GM23338 (cell line): Measurements from ENCODE around the gene KIRREL3. TPM values are rescaled to one million over a fixed set of nuclear protein-coding genes. Genes with fewer than 3 reads are reported as not detected.

ENCODE experiments used
- ATAC-seq: fragments of 200-7000 bp; cut with Tn5 transposase; 3 replicates; pipeline ENCODE4 v1.9.1; 2020
- DNase-seq: peaks from one replicate; pipeline ENCODE4 v3.0.0-alpha.2; 2015; ENCODE audit warnings: low spot score
- H2AFZ ChIP-seq: fragments of 200-600 bp; sonication (generic); 2 replicates; pipeline ENCODE4 v1.8.0; 2016; ENCODE audit warnings: antibody characterized with exemption, mild to moderate bottlenecking, moderate library complexity
- H3F3A ChIP-seq: fragments of 200-600 bp; sonication (generic); replicated peaks from 2 replicates; pipeline ENCODE4 v1.8.0; 2017; ENCODE audit warnings: antibody characterized with exemption, mixed run types, low read depth
- H3K27ac ChIP-seq: fragments of 200-600 bp; sonication (generic); 2 replicates; pipeline ENCODE4 v1.6.1; 2016; ENCODE audit warnings: low read depth
- H3K27me3 ChIP-seq: fragments of 200-600 bp; sonication (generic); 2 replicates; pipeline ENCODE4 v1.8.0; 2016; ENCODE audit warnings: mild to moderate bottlenecking, mixed run types, moderate library complexity; ENCODE audit not compliant: insufficient read depth
- H3K36me3 ChIP-seq: fragments of 200-600 bp; sonication (generic); 2 replicates; pipeline ENCODE4 v1.8.0; 2016; ENCODE audit warnings: mild to moderate bottlenecking; ENCODE audit not compliant: insufficient read depth
- H3K4me1 ChIP-seq: fragments of 200-600 bp; sonication (generic); 2 replicates; pipeline ENCODE4 v1.8.0; 2016; ENCODE audit warnings: mild to moderate bottlenecking, moderate library complexity; ENCODE audit not compliant: insufficient read depth
- H3K4me2 ChIP-seq: fragments of 200-600 bp; sonication (generic); 2 replicates; pipeline ENCODE4 v1.7.1; 2017; ENCODE audit warnings: mixed run types
- H3K4me3 ChIP-seq: fragments of 200-600 bp; sonication (generic); 2 replicates; pipeline ENCODE4 v1.6.1; 2016; ENCODE audit warnings: mixed run types
- H3K79me2 ChIP-seq: fragments of 200-600 bp; sonication (generic); replicated peaks from 2 replicates; pipeline ENCODE4 v1.8.0; 2017; ENCODE audit warnings: mild to moderate bottlenecking; ENCODE audit not compliant: insufficient read depth
- H3K9me2 ChIP-seq: fragments of 200-600 bp; sonication (generic); 2 replicates; pipeline ENCODE4 v1.8.0; 2017; ENCODE audit not compliant: insufficient read depth
- H4K20me1 ChIP-seq: fragments of 200-600 bp; sonication (generic); replicated peaks from 2 replicates; pipeline ENCODE4 v1.8.0; 2017; ENCODE audit warnings: mild to moderate bottlenecking; ENCODE audit not compliant: insufficient read depth
- H3K27ac Mint-ChIP-seq: 2 replicates; pipeline ENCODE4 v1.8.0; 2020; ENCODE audit warnings: inconsistent platforms, mild to moderate bottlenecking, moderate library complexity, mixed read lengths
- H3K27me3 Mint-ChIP-seq: 3 replicates; pipeline ENCODE4 v1.8.0; 2022; ENCODE audit warnings: low read depth, mild to moderate bottlenecking, moderate library complexity, mixed read lengths, inconsistent platforms; ENCODE audit not compliant: insufficient read depth, poor library complexity
- H3K36me3 Mint-ChIP-seq: 3 replicates; pipeline ENCODE4 v1.8.0; 2021; ENCODE audit warnings: low read depth, mild to moderate bottlenecking, inconsistent platforms, moderate library complexity, mixed read lengths
- H3K4me1 Mint-ChIP-seq: 3 replicates; pipeline ENCODE4 v1.8.0; 2020; ENCODE audit warnings: mild to moderate bottlenecking, inconsistent platforms, mixed read lengths
- H3K4me3 Mint-ChIP-seq: 3 replicates; pipeline ENCODE4 v1.8.0; 2021; ENCODE audit warnings: moderate library complexity, mild to moderate bottlenecking, inconsistent platforms, mixed read lengths
- H3K9me3 Mint-ChIP-seq: 3 replicates; pipeline ENCODE4 v1.8.0; 2020; ENCODE audit warnings: moderate library complexity, mild to moderate bottlenecking, inconsistent platforms, mixed read lengths
- CREB1 ChIP-seq: fragments of 250-450 bp; sonication (Bioruptor Pico); IDR thresholded peaks from 2 replicates; pipeline ENCODE4 v1.5.0; 2020; ENCODE audit warnings: low read depth, mild to moderate bottlenecking, moderate library complexity
- NANOG ChIP-seq: IDR thresholded peaks from 2 replicates; pipeline ENCODE4 v1.6.1; 2016; ENCODE audit warnings: antibody characterized with exemption, borderline replicate concordance
- polyA plus RNA-seq: library from polyadenylated mRNA; unstranded; fragments of >200 nt; fragmentation: Nextera tagmentation; extraction: Ambion mirVana; gene quantifications from 2 replicates; pipeline ENCODE4 v1.2.1, GENCODE V29; 2016
- total RNA-seq: library from RNA; depleted of rRNA; stranded (reverse); fragments of >200 nt; shearing (Covaris generic); gene quantifications from 2 replicates; pipeline ENCODE4 v1.2.3, GENCODE V29; 2014
- TF ChIP-seq, protein P1 (sequence below), 2 experiments: fragments of 200-600 bp in 1 of 2; sonication (generic) in 1 of 2; conservative IDR thresholded peaks; 2 replicates each; pipeline versions ENCODE4 v1.5.1 to v1.6.1; 2016 to 2017; ENCODE audit warnings: antibody characterized with exemption in 2 of 2, low read depth in 2 of 2, mild to moderate bottlenecking in 2 of 2, moderate library complexity in 1 of 2
- TF ChIP-seq, protein P2 (sequence below): IDR thresholded peaks from 2 replicates; pipeline ENCODE4 v1.6.1; 2016; ENCODE audit warnings: antibody characterized with exemption
- TF ChIP-seq, protein P3 (sequence below): fragments of 250-450 bp; sonication (Bioruptor Pico); IDR thresholded peaks from 2 replicates; pipeline ENCODE4 v1.5.0; 2020; ENCODE audit warnings: mild to moderate bottlenecking, moderate library complexity

The KIRREL3 gene
- total and polyA plus RNA-seq, 2 experiments from 2014 or later: 0.13 to 1.5 TPM

DNA sequence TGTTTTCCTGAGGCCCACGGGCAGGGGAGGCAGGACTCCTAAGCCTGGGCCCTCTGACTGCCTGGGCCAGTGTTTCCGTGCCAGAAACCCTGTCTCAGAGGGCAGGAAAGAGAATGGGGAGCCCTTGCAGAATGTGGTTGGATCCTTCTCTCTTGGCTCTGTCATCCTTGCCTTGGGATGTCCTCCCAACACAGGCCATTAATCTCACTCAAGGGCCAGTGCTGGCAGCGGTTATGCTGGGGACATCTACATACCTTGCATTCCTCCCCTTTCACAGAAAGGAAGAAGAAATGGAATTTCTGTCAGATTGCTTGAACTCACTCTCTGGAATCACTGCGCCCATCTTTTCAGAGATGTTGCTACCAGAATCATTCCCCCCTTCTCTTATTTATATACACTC is 296.9 kb downstream of the KIRREL3 start:
- H3K36me3 ChIP-seq: no peaks in the 10 kb centered on the region
- no peaks in the 10 kb centered on the region for H3F3A ChIP-seq
- H3K27ac ChIP-seq: no peak overlapping the region
- Mint-ChIP-seq H3K4me3 (no peak overlapping the region), H3K27me3 (peaks cover 5% of the 10 kb centered on the region), H3K36me3 (no peaks in the 10 kb centered on the region), H3K27ac (no peak overlapping the region), H3K9me3 (no peaks in the 10 kb centered on the region), H3K4me1 (peaks cover 48% of the 10 kb centered on the region)
- no peaks in the 10 kb centered on the region for H3K79me2 ChIP-seq
- no peaks in the 10 kb centered on the region for H3K9me2 ChIP-seq
- ATAC-seq: no peak
- H4K20me1 ChIP-seq: no peaks in the 10 kb centered on the region
- no peak overlapping the region for H2AFZ ChIP-seq
- H3K4me3 ChIP-seq: no peak overlapping the region
- H3K4me1 ChIP-seq: peaks cover 11% of the 10 kb centered on the region
- DNase-seq: no peak
- TF ChIP-seq, protein P1, sequence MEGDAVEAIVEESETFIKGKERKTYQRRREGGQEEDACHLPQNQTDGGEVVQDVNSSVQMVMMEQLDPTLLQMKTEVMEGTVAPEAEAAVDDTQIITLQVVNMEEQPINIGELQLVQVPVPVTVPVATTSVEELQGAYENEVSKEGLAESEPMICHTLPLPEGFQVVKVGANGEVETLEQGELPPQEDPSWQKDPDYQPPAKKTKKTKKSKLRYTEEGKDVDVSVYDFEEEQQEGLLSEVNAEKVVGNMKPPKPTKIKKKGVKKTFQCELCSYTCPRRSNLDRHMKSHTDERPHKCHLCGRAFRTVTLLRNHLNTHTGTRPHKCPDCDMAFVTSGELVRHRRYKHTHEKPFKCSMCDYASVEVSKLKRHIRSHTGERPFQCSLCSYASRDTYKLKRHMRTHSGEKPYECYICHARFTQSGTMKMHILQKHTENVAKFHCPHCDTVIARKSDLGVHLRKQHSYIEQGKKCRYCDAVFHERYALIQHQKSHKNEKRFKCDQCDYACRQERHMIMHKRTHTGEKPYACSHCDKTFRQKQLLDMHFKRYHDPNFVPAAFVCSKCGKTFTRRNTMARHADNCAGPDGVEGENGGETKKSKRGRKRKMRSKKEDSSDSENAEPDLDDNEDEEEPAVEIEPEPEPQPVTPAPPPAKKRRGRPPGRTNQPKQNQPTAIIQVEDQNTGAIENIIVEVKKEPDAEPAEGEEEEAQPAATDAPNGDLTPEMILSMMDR (conservative IDR thresholded peaks at IDR 0.05; ENCODE audit: low read depth in 2 of 2): no peak
- TF ChIP-seq, protein P2, sequence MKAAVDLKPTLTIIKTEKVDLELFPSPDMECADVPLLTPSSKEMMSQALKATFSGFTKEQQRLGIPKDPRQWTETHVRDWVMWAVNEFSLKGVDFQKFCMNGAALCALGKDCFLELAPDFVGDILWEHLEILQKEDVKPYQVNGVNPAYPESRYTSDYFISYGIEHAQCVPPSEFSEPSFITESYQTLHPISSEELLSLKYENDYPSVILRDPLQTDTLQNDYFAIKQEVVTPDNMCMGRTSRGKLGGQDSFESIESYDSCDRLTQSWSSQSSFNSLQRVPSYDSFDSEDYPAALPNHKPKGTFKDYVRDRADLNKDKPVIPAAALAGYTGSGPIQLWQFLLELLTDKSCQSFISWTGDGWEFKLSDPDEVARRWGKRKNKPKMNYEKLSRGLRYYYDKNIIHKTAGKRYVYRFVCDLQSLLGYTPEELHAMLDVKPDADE: no peak
- TF ChIP-seq CREB1 (CRISPR knock-in tag) (no peak), NANOG (no peak)
- no peaks in the 10 kb centered on the region for H3K27me3 ChIP-seq
- no peak overlapping the region for H3K4me2 ChIP-seq

DNA sequence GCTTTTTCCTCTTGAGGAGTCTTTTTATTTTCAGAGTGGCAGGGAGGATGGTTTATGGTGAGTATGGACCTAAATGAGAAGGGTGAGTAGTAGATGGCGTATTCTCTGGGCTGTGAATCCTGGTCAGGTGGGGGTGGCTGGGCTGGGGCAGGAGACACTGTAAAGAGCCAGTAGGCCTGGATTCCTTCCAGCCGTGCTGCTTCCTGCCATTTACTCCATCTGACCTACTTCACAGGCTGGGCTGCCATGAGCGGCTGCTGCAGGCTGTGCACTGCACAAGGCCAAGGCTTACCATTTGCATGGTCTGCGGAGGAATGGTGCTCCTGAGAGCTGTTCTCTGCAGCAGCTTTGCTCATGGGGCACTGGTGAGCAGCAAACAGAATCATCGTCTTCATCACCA is 297.6 kb downstream of the KIRREL3 start:
- Histone ChIP-seq H3K36me3 (no peaks in the 10 kb centered on the region), H2AFZ (no peak overlapping the region), H3K27ac (no peak overlapping the region), H3K27me3 (no peaks in the 10 kb centered on the region), H3K79me2 (no peaks in the 10 kb centered on the region), H3K4me1 (peaks cover 8% of the 10 kb centered on the region), H3K4me3 (no peak overlapping the region), H3K4me2 (no peak overlapping the region), H4K20me1 (no peaks in the 10 kb centered on the region), H3F3A (no peaks in the 10 kb centered on the region), H3K9me2 (no peaks in the 10 kb centered on the region)
- H3K36me3 Mint-ChIP-seq: no peaks in the 10 kb centered on the region
- H3K4me3 Mint-ChIP-seq: no peak overlapping the region
- no peaks in the 10 kb centered on the region for H3K9me3 Mint-ChIP-seq
- DNase-seq (no peak), ATAC-seq (peak; percentile 22; the same call in 2 of the 3 replicates)
- H3K27ac Mint-ChIP-seq: no peak overlapping the region
- H3K27me3 Mint-ChIP-seq: peaks cover 4% of the 10 kb centered on the region
- TF ChIP-seq, protein P2: no peak
- TF ChIP-seq, protein P3, sequence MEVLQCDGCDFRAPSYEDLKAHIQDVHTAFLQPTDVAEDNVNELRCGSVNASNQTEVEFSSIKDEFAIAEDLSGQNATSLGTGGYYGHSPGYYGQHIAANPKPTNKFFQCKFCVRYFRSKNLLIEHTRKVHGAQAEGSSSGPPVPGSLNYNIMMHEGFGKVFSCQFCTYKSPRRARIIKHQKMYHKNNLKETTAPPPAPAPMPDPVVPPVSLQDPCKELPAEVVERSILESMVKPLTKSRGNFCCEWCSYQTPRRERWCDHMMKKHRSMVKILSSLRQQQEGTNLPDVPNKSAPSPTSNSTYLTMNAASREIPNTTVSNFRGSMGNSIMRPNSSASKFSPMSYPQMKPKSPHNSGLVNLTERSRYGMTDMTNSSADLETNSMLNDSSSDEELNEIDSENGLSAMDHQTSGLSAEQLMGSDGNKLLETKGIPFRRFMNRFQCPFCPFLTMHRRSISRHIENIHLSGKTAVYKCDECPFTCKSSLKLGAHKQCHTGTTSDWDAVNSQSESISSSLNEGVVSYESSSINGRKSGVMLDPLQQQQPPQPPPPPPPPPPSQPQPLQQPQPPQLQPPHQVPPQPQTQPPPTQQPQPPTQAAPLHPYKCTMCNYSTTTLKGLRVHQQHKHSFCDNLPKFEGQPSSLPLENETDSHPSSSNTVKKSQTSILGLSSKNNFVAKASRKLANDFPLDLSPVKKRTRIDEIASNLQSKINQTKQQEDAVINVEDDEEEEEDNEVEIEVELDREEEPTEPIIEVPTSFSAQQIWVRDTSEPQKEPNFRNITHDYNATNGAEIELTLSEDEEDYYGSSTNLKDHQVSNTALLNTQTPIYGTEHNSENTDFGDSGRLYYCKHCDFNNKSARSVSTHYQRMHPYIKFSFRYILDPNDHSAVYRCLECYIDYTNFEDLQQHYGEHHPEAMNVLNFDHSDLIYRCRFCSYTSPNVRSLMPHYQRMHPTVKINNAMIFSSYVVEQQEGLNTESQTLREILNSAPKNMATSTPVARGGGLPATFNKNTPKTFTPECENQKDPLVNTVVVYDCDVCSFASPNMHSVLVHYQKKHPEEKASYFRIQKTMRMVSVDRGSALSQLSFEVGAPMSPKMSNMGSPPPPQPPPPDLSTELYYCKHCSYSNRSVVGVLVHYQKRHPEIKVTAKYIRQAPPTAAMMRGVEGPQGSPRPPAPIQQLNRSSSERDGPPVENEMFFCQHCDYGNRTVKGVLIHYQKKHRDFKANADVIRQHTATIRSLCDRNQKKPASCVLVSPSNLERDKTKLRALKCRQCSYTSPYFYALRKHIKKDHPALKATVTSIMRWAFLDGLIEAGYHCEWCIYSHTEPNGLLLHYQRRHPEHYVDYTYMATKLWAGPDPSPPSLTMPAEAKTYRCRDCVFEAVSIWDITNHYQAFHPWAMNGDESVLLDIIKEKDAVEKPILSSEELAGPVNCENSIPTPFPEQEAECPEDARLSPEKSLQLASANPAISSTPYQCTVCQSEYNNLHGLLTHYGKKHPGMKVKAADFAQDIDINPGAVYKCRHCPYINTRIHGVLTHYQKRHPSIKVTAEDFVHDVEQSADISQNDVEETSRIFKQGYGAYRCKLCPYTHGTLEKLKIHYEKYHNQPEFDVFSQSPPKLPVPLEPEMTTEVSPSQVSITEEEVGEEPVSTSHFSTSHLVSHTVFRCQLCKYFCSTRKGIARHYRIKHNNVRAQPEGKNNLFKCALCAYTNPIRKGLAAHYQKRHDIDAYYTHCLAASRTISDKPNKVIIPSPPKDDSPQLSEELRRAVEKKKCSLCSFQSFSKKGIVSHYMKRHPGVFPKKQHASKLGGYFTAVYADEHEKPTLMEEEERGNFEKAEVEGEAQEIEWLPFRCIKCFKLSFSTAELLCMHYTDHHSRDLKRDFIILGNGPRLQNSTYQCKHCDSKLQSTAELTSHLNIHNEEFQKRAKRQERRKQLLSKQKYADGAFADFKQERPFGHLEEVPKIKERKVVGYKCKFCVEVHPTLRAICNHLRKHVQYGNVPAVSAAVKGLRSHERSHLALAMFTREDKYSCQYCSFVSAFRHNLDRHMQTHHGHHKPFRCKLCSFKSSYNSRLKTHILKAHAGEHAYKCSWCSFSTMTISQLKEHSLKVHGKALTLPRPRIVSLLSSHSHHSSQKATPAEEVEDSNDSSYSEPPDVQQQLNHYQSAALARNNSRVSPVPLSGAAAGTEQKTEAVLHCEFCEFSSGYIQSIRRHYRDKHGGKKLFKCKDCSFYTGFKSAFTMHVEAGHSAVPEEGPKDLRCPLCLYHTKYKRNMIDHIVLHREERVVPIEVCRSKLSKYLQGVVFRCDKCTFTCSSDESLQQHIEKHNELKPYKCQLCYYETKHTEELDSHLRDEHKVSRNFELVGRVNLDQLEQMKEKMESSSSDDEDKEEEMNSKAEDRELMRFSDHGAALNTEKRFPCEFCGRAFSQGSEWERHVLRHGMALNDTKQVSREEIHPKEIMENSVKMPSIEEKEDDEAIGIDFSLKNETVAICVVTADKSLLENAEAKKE (CRISPR knock-in tag): no peak
- H3K4me1 Mint-ChIP-seq: peaks cover 52% of the 10 kb centered on the region
